ENCODE results near the gene FOXF1.

- TF ChIP-seq POLR2AphosphoS5 (IDR thresholded peaks at IDR 0.05; ENCODE audit: low read depth, low read length) (no peak), POLR2A (IDR thresholded peaks at IDR 0.05; ENCODE audit: low read depth, low read length) (no peak)
Observed at GRCh38 chr16:86547286-86547685, 37.0 kb downstream of the FOXF1 start.

Measured in GM12892 (cell line).